GM23338 (cell line): Measurements from ENCODE around the gene SHISAL1.

Experiments used
- CTCF ChIP-seq, 2 experiments: fragments of 200-600 bp in 1 of 2; sonication (generic) in 1 of 2; conservative IDR thresholded peaks; 2 replicates each; pipeline versions ENCODE4 v1.5.1 to v1.6.1; 2016 to 2017; ENCODE audit warnings: antibody characterized with exemption in 2 of 2, low read depth in 2 of 2, mild to moderate bottlenecking in 2 of 2, moderate library complexity in 1 of 2
- EZH2 ChIP-seq: fragments of 200-600 bp; sonication (generic); IDR thresholded peaks from one replicate; pipeline ENCODE4 v1.8.0; 2017; ENCODE audit warnings: antibody characterized with exemption, mild to moderate bottlenecking, low read depth; ENCODE audit not compliant: unreplicated experiment
- EZH2phosphoT487 ChIP-seq: fragments of 200-600 bp; sonication (generic); IDR thresholded peaks from one replicate; pipeline ENCODE4 v1.8.1; 2018; ENCODE audit warnings: antibody characterized with exemption; ENCODE audit not compliant: unreplicated experiment
- POLR2AphosphoS5 ChIP-seq: IDR thresholded peaks from 2 replicates; pipeline ENCODE4 v1.6.1; 2016; ENCODE audit warnings: antibody characterized with exemption, low read depth
- STAT1 ChIP-seq: IDR thresholded peaks from one replicate; pipeline ENCODE4 v1.6.1; 2016; ENCODE audit warnings: antibody characterized with exemption; ENCODE audit not compliant: unreplicated experiment
- TF ChIP-seq, protein P1 (sequence below): IDR thresholded peaks from one replicate; pipeline ENCODE4 v1.6.1; 2018; ENCODE audit warnings: antibody characterized with exemption; ENCODE audit not compliant: unreplicated experiment
- TF ChIP-seq, protein P2 (sequence below): IDR thresholded peaks from 2 replicates; pipeline ENCODE4 v1.6.1; 2016; ENCODE audit warnings: antibody characterized with exemption

DNA sequence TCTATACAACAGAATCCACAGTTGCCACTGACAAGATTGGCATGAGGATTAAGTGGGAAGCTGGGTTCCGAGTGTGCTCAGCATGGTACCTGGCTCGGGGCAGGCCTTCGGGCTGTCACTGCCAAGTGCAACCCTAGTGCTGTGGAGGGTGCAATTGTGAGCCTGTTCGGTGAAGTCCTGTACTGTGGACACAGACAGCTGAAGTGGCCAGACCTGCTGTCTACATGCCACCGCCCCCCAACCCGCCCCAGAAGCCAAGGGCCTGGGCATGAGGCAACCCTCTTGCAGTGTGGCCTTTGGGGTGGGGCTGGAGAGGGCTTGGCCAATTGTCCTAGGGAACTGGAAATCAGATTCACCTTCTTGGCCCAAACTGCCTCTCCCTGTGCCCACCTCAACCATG lies 15.6 kb upstream of the SHISAL1 start:
- TF ChIP-seq EZH2 (no peak), CTCF (conservative IDR thresholded peaks at IDR 0.05; ENCODE audit: low read depth in 2 of 2) (no peak), POLR2AphosphoS5 (no peak), STAT1 (no peak), EZH2phosphoT487 (no peak)
- TF ChIP-seq, protein P1, sequence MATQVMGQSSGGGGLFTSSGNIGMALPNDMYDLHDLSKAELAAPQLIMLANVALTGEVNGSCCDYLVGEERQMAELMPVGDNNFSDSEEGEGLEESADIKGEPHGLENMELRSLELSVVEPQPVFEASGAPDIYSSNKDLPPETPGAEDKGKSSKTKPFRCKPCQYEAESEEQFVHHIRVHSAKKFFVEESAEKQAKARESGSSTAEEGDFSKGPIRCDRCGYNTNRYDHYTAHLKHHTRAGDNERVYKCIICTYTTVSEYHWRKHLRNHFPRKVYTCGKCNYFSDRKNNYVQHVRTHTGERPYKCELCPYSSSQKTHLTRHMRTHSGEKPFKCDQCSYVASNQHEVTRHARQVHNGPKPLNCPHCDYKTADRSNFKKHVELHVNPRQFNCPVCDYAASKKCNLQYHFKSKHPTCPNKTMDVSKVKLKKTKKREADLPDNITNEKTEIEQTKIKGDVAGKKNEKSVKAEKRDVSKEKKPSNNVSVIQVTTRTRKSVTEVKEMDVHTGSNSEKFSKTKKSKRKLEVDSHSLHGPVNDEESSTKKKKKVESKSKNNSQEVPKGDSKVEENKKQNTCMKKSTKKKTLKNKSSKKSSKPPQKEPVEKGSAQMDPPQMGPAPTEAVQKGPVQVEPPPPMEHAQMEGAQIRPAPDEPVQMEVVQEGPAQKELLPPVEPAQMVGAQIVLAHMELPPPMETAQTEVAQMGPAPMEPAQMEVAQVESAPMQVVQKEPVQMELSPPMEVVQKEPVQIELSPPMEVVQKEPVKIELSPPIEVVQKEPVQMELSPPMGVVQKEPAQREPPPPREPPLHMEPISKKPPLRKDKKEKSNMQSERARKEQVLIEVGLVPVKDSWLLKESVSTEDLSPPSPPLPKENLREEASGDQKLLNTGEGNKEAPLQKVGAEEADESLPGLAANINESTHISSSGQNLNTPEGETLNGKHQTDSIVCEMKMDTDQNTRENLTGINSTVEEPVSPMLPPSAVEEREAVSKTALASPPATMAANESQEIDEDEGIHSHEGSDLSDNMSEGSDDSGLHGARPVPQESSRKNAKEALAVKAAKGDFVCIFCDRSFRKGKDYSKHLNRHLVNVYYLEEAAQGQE = no peak
- TF ChIP-seq, protein P2, sequence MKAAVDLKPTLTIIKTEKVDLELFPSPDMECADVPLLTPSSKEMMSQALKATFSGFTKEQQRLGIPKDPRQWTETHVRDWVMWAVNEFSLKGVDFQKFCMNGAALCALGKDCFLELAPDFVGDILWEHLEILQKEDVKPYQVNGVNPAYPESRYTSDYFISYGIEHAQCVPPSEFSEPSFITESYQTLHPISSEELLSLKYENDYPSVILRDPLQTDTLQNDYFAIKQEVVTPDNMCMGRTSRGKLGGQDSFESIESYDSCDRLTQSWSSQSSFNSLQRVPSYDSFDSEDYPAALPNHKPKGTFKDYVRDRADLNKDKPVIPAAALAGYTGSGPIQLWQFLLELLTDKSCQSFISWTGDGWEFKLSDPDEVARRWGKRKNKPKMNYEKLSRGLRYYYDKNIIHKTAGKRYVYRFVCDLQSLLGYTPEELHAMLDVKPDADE = no peak
